NB4 (cell line): ENCODE data around the gene ILDR2.

Experiments
- MYC ChIP-seq: IDR thresholded peaks from 2 replicates; pipeline ENCODE4 v1.6.1; 2011; ENCODE audit warnings: low read depth, low read length
- POLR2A ChIP-seq: IDR thresholded peaks from 2 replicates; pipeline ENCODE4 v1.6.1; 2011; ENCODE audit warnings: mild to moderate bottlenecking; ENCODE audit not compliant: insufficient read length; ENCODE audit errors: extremely low read depth
- TF ChIP-seq, protein P1 (sequence below): IDR thresholded peaks from one replicate; pipeline ENCODE4 v1.5.1; 2012; ENCODE audit warnings: low read depth, low read length

DNA sequence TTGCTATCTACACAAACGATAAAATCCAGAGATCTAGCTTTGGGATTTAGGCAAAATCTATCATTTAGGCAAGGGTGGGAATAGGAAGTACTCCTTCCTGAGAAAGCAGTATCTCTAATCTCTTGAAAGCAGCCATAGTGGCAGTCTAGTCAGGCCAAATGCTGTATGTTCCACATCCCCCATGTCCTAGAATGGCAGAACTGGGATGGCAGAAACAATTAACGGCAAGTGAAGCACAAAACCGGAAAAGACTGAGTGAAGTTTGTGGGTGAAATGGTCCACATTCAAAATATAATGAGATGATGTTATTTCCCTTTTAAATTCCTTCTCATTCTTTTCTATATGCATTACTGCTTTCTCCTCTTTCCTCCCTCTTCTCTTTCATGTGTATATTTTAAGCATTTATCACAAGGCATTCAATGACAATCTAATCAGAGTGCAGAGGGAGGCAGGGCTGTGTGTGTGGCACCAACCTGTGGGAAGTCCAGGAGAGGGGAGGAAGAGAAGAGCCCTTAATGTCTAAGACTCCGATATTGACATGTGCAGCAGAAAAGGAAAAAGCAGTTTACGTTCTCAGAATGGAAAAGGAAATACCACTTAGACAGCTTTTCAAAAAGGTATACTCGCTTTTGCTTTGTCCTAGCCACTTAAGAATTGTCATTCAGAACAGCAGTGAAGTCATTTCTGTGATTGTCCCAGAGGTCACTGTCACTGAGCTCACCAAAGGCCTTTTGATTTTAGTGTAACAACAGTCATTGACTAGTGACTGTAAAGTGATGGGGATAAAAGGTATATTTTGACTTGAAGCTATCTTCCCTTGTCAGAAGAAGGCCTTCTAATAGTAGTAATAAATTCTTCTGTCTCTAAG is 57.0 kb downstream of the ILDR2 start:
- TF ChIP-seq, protein P1, sequence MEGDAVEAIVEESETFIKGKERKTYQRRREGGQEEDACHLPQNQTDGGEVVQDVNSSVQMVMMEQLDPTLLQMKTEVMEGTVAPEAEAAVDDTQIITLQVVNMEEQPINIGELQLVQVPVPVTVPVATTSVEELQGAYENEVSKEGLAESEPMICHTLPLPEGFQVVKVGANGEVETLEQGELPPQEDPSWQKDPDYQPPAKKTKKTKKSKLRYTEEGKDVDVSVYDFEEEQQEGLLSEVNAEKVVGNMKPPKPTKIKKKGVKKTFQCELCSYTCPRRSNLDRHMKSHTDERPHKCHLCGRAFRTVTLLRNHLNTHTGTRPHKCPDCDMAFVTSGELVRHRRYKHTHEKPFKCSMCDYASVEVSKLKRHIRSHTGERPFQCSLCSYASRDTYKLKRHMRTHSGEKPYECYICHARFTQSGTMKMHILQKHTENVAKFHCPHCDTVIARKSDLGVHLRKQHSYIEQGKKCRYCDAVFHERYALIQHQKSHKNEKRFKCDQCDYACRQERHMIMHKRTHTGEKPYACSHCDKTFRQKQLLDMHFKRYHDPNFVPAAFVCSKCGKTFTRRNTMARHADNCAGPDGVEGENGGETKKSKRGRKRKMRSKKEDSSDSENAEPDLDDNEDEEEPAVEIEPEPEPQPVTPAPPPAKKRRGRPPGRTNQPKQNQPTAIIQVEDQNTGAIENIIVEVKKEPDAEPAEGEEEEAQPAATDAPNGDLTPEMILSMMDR, result no peak
- TF ChIP-seq MYC, result no peak
- TF ChIP-seq POLR2A, result no peak
